ENCODE results near the gene PSME4. TPM values are rescaled to one million over a fixed set of nuclear protein-coding genes. Genes with fewer than 3 reads are reported as not detected.

Gene PSME4
- total RNA-seq (2014; rRNA removed; shearing (Covaris generic)) = 97.6 and 98.6 TPM in 2 replicates
- 38.4 and 44.7 TPM in 2 replicates for polyA plus RNA-seq (2016; fragmentation: Nextera tagmentation; extraction: Ambion mirVana)
- long read RNA-seq, partial matches to known transcripts = 5 of 7 reads
- long read RNA-seq, other reads (novel, unspliced or antisense) = 2 of 7 reads

- H3K9me2 ChIP-seq (ENCODE audit: insufficient read depth) = no peaks in the 10 kb centered on the region
- H3K36me3 Mint-ChIP-seq (ENCODE audit: low read depth) = no peaks in the 10 kb centered on the region; the same call in 1 of the 3 replicates
- peak within 1 kb of the TSS; percentile 65 for H3K4me3 ChIP-seq
- ATAC-seq = peak; percentile 94
- TF ChIP-seq CTCF (conservative IDR thresholded peaks at IDR 0.05; ENCODE audit: low read depth in 2 of 2) (no peak), CREB1 (CRISPR knock-in tag; IDR thresholded peaks at IDR 0.05; ENCODE audit: low read depth) (peak; percentile 86), POLR2AphosphoS5 (IDR thresholded peaks at IDR 0.05; ENCODE audit: low read depth) (peak; percentile 92)
- peak; percentile 95 for DNase-seq (ENCODE audit: low spot score)
- H4K20me1 ChIP-seq (replicated peaks; ENCODE audit: insufficient read depth) = peaks cover 22% of the 10 kb centered on the region
- H2AFZ ChIP-seq = peak within 1 kb of the TSS; percentile 57; the same call in 1 of the 2 replicates
- H3K79me2 ChIP-seq (replicated peaks; ENCODE audit: insufficient read depth) = peaks cover 45% of the 10 kb centered on the region
- H3K27me3 ChIP-seq (ENCODE audit: insufficient read depth) = no peaks in the 10 kb centered on the region
- no peaks in the 10 kb centered on the region for H3K9me3 Mint-ChIP-seq
- H3K27ac Mint-ChIP-seq = peak within 1 kb of the TSS; percentile 93
- H3F3A ChIP-seq (replicated peaks; ENCODE audit: low read depth) = 0 out of 2 replicates have a peak, but pooled peaks cover 4% of the 10 kb centered on the region
- peaks cover 17% of the 10 kb centered on the region for H3K4me1 Mint-ChIP-seq
- peak within 1 kb of the TSS; percentile 99 for H3K4me2 ChIP-seq
- H3K27me3 Mint-ChIP-seq (ENCODE audit: insufficient read depth, low read depth, poor library complexity) = peaks cover 6% of the 10 kb centered on the region
- H3K36me3 ChIP-seq (ENCODE audit: insufficient read depth) = no peaks in the 10 kb centered on the region
- peak within 1 kb of the TSS; percentile 91 for H3K4me3 Mint-ChIP-seq
- peaks cover 14% of the 10 kb centered on the region for H3K4me1 ChIP-seq (ENCODE audit: insufficient read depth)
- H3K27ac ChIP-seq (ENCODE audit: low read depth) = peak within 1 kb of the TSS; percentile 94
These were observed at the start of gene PSME4 for GRCh38 chr2:53970724-53971602. PSME4 (minus strand) TSS chr2:53970993; CDS start chr2:53970784, 209 bp downstream.

- H3K27ac Mint-ChIP-seq = no peak overlapping the region
- Histone ChIP-seq H3K27ac (ENCODE audit: low read depth) (no peak overlapping the region), H3K4me1 (ENCODE audit: insufficient read depth) (no peaks in the 10 kb centered on the region), H3K79me2 (replicated peaks; ENCODE audit: insufficient read depth) (no peaks in the 10 kb centered on the region), H3F3A (replicated peaks; ENCODE audit: low read depth) (no peaks in the 10 kb centered on the region), H3K36me3 (ENCODE audit: insufficient read depth) (no peaks in the 10 kb centered on the region), H3K27me3 (ENCODE audit: insufficient read depth) (no peaks in the 10 kb centered on the region), H3K9me2 (ENCODE audit: insufficient read depth) (no peaks in the 10 kb centered on the region), H4K20me1 (replicated peaks; ENCODE audit: insufficient read depth) (no peaks in the 10 kb centered on the region), H2AFZ (no peak overlapping the region), H3K4me2 (no peak overlapping the region), H3K4me3 (no peak overlapping the region)
- ATAC-seq = no peak
- H3K9me3 Mint-ChIP-seq = peaks cover 6% of the 10 kb centered on the region
- DNase-seq (ENCODE audit: low spot score) = no peak
- peaks cover 4% of the 10 kb centered on the region for H3K36me3 Mint-ChIP-seq (ENCODE audit: low read depth)
- H3K4me1 Mint-ChIP-seq = no peaks in the 10 kb centered on the region
- H3K27me3 Mint-ChIP-seq (ENCODE audit: insufficient read depth, low read depth, poor library complexity) = peaks cover 5% of the 10 kb centered on the region
- H3K4me3 Mint-ChIP-seq = no peak overlapping the region
- TF ChIP-seq ZNF114 (CRISPR knock-in tag; IDR thresholded peaks at IDR 0.05) = no peak
- no peak for TF ChIP-seq POLR2AphosphoS5 (IDR thresholded peaks at IDR 0.05; ENCODE audit: low read depth)
- TF ChIP-seq EZH2 (IDR thresholded peaks at IDR 0.05; ENCODE audit: low read depth, unreplicated experiment) = no peak
- TF ChIP-seq EZH2phosphoT487 (IDR thresholded peaks at IDR 0.05; ENCODE audit: unreplicated experiment) = no peak
- TF ChIP-seq ZNF462 (CRISPR knock-in tag; IDR thresholded peaks at IDR 0.05) = no peak
- no peak for TF ChIP-seq JUNB (IDR thresholded peaks at IDR 0.05; ENCODE audit: unreplicated experiment)
- TF ChIP-seq ZNF331 (CRISPR knock-in tag; IDR thresholded peaks at IDR 0.05; ENCODE audit: low read depth) = no peak
- no peak for TF ChIP-seq STAT1 (IDR thresholded peaks at IDR 0.05; ENCODE audit: unreplicated experiment)
- no peak for TF ChIP-seq CREB1 (CRISPR knock-in tag; IDR thresholded peaks at IDR 0.05; ENCODE audit: low read depth)
These were observed 45.3 kb upstream of the PSME4 start for GRCh38 chr2:54015798-54016699.

All from GM23338 (cell line).